Activated CD8-positive, alpha-beta memory T cell treated with anti-CD3 and anti-CD28 coated beads for 1 hour (primary cell): ENCODE measurements around the gene MGAT4C.
"Not testable (repeated sequence)": the region's sequence is repeated elsewhere in the genome, so short reads cannot be mapped to it uniquely, and the experiment has no call there.

Experiments used
- DNase-seq, 2 donors: peaks; one replicate each; pipeline ENCODE4 v3.0.0-alpha.2; 2020; ENCODE audit warnings: low read depth in 1 of 2; ENCODE audit errors: extremely low read depth in 1 of 2

MGAT4C gene

DNA sequence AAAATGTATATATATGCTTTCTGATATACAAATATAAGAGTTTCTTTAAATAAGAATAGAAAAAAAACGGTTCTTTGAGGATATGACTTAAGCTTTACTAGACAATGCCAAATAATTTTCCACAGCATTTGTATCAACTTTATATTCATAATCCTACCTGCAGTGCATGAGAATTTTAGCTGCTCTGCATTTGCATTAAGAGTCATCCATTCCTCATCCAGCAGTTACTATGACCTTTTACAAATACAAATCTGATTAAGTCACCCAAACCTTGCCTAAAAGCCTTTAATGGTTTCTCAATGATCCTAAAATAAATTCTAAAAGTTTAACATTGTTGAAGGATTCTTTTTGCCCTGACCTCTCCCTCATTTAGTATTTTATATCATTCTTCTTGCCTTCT, 116.5 kb downstream of the MGAT4C start:
- no peak for DNase-seq

DNA sequence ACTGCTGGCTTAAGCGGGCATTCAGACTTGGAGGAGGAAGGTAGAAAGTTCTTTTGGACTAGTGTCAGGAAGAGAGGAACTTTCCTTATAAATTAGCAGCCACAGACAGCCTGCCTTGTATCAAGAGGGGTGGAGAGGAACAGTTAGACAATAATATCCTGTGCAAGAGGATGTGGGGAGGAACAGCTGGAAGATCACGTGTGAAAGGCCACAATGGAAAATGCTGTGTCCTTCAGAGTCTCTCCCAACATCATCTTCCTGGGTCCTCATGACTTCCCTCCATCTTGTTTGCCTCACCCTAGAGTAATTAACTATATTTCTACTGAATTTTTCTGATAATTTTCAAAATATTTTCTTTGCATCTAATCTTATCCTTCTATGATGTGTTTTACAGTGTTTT, 117.4 kb downstream of the MGAT4C start:
- DNase-seq, result no peak

DNA sequence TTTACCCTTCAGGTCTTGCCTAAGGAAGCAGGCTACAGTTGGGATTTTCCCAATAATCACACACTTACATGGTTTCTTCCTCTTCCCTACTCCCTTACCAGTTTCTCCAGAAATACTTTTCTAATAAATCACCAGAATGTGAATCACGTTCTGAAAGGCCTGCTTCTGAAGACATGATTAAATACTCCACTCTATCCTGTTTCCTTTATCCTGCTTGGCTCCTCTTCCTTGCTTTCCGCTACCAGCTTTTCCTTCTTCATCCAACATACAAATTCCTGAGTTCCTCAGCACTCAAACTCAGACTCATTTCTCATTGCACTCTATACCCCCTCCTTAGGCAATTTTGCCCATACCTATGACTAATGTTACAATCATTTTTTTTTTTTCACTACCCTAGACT, 118.3 kb downstream of the MGAT4C start:
- DNase-seq, result no peak

DNA sequence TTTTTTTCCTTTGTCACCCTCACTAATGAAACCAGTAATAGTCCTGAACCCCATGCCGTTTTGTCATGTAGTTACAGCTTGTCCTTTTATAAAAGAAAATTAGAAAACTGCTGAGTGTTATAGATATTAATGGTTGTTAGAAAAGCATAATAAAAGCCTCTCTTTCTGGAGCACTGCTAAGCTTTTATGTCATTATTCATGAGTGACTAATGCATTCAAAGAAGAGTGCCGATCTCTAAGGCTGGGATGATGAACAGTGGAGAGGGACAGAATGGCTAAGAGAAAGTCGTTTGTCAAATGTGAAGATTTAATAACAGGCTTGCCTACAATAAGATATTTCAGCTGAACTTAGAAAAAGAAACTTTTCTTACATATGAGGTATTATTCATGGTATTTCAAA, 121.6 kb downstream of the MGAT4C start:
- DNase-seq, result no peak

DNA sequence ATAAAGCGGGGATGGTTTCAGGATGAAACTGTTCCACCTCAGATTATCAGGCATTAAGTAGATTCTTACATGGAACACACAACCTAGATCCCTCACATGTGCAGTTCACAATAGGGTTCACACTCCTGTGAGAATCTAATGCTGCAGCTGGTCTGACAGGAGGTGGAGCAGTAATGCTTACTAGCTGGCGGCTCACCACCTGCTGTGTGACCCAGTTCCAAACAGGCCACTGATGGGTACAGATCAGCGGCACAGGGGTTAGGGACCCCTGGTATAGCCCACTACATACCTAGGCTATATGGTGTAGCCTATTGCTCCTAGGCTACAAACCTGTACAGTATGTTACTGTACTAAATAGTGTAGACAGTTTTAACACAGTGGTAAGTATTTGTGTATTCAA, 129.3 kb downstream of the MGAT4C start:
- not testable (repeated sequence) for DNase-seq

DNA sequence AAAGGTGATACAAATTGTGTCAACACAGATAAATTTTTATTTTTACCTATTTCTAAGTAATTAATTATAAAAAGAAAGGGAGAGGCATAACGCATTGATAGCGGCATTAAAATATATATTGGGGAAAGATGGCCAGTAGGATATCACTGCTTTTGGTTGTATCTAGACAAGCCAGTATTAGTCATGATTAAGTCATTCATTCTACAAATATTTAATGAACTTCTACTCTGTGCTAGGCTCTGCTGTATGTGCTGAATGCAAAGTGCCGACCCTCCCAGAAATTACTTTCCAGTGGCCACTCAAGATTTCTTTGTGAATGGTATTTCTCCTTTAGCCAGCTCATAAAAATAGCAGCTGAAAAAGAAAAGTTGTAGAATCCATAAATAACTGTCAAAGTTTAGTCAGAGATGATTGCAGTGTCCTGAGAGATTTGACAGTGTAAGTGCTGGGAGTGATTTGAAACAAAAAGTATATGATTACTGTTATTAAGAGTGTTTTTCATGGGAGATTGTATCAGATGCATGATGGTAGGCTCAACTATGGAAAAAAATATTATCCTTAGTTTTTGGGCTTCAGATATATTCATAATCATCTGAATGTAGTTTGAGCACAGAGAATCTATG, 133.2 kb downstream of the MGAT4C start:
- DNase-seq, result no peak

DNA sequence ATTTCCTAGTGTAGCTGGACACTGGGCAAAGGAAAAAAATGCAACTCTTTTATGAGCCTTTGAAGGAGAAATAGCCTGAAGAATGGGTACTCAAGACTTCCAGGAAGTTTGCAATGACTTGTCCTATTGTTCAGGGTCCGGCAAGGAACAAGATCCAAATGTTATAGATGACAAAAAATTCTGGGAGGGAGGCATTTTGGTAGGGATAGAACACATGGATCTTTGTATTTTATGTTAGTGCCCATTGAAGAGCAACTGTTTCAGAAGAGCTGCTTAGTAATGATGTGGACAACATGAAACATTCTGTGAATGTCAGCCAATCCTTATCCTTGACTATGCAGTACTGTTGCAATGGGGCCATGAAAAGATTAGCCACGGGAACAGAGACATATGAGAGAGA, 138.0 kb downstream of the MGAT4C start:
- DNase-seq, result no peak

DNA sequence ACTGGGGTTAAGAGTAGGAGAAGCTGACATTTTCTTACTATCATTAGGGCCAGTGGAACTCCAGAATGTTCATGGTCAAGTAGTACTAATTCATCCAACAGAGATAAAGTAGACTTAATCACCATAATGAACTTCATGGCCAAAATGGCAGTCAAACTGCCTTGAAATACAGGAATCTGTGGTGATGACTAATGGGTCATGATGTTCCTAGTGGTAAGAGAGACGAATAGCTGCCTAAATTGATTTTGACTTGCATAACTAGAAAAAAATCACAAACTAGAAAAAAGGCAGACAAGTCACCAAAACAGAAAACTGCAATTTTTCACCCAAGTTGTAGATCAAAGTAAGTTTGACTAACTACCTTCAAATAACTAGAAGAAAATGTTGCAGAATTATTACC, 138.5 kb downstream of the MGAT4C start:
- no peak for DNase-seq

DNA sequence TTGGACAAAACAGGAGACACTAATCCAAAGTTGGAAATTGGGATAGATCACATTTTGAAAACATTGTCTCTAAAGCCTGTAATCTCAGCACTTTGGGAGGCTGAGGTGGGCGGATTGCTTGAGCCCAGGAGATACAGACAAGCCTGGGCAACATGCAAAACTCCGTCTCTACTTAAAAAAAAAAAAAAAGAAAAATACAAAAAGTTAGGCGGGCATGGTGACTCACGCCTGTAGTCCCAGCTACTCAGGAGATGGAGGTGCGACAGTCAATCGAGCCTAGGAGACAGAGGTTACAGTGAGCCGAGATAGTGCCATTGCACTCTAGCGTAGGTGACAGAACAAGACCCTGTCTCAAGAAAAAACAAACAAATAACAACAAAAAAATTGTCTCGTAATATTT, 152.1 kb downstream of the MGAT4C start:
- no peak for DNase-seq

DNA sequence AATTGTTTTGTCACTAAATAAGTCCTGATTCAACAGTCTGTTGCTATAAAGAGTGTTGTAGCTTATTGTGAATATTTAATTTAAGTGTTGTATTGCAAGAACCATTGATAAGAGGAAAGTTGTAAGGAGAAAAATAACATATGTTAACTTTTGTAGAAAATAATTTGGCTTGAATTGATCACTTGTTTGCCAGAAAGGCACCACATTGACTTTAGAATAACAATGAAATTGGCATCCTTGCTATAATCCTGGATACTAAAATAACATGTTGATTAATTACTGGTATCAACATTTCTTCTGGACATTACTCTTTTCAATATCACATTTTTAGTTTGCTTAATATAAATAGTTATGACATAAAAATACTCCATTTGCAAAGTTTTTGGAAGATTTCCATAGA, 159.0 kb downstream of the MGAT4C start:
- no peak for DNase-seq

DNA sequence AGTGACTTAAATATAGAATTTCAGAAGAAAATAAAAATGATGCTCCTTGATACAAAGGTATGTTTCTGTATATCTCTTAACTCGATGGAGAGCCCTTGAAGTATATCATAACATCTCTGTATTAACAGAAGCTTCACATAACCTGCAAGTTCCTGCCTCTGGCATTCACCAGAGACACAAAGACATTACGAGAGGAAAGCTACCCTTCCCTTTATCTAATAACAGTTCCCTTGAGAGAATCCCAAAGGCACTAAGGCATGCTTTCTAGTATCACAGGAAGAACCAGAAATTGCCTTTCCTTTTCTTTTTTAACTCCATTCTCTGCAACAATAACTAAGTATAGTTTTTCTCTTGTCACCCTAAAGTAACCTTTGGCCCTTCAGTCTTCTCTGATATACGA, 164.5 kb downstream of the MGAT4C start:
- DNase-seq, result no peak

DNA sequence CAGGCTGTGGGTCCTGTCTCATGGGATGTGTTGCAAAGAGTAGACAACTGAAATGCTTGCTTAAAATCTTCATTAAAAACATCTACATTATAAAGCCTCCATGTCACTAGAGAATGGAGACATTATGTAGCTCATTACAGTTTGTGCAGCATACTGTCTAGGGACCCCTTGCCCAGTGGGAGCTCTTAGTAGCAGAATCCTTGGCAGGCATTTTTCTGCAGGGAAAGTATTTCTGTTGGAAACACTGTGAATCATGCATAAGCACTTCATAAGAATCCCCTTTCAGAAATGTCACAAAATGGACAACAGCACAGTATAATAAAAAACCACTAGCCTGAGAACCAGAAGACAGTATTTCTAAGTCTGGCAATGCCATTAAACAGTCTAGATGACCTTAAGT, 174.3 kb downstream of the MGAT4C start:
- DNase-seq, result no peak

DNA sequence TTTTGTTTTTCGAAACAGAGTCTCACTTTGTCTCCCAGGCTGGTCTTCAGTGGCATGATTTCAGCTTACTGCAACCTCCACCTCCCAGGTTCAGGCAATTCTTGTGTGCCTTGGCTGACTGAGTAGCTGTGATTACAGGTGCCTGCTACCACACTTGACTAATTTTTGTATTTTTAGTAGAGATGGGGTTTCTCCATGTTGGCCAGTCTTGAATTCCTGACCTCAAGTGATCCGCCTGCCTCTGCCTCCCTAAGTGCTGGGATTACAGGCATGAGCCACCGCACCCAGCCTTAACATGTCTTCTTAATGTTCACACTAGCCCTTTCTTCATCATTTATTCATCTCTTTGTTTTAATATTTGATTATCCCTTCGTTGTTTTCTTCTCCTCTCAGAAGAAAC, 197.1 kb downstream of the MGAT4C start:
- not testable (repeated sequence) for DNase-seq

DNA sequence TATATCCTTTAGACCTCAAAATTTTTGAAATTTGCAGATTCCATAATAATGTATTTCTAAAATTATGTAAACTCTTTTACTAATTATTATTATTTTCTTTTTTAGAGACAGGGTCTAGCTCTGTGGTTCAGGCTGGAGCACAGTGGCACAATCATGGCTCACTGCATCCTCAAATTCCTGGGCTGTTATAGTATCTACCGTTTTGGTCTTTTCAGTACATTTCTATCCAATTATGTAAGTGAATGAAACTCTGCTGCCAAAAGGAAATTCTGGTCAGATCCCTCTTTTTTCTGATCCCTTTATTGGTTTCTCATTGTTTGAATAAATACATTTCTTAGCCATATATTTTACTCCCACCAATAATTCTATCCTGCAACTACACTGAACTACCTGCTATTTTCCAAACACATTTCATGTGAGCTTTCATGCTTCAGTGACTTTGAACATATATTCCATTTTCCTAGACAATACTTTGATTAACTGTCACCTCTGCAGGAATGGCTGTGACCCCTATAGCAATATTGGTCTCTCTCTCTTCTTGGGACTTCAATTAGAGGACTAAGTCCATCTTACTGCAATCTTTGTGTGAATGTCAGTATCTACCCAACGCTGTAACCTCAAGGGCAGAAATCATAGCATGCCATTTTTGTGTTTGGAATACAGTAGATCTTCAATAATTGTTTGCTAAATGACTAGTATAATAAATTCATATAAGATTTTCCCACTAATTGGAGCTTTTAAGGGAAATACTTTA, 198.9 kb downstream of the MGAT4C start:
- no peak for DNase-seq

DNA sequence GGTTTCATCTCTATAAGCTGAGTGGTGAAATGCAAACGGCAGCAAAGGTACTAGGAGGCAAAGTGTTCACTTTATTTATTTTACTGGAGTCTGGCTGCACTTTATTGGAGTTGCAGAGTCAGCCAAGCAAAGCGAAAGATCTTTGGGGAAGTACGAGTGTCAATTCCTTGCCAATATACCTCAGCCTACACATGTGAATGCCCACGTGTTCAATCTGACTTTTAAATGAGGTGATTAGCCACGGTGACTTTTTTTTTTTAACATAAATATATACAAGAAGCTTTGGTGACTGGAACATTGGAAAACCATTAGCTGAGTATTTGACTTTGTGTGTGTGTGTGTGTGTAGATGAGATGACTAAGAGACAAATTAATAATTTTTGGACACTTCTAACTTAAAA, 203.3 kb downstream of the MGAT4C start:
- DNase-seq, result no peak

DNA sequence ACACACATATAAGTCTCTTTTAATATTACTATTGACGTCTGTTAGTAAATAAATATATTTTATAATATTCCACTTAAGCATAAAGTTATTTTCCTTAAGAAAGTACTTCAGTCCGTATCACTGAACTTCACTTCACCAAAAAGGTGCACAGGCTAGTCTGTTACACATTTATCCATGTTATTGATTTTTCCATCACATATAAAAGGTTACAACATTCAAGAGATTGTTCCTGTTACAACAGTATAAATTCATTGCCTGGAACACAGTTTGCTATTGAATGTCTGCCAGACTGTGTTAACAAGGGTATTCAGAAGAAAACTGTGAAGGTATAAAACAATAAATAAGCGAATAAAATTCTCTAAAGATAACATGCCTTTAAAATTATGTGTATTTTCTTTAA, 206.2 kb downstream of the MGAT4C start:
- no peak for DNase-seq

DNA sequence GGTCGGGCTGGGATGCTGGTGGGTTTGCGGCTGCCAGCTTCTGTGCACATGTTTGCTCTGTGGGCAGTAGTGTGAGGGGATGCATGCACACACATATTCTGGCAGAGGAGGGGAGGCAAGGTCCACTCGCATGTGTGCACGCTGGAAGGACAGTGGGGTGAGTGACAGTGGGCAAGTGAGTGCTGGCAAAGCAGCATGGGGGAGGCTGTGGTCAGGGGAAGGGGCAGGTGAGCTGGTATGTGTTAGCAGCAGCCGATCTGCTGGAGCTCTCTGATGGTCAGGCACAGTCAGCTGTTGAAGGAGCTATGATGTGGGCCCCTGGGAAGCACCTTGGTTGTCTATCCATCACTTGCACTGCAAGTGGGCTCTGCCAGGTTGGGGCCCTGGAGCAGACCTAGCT, 211.8 kb downstream of the MGAT4C start:
- DNase-seq, result no peak

DNA sequence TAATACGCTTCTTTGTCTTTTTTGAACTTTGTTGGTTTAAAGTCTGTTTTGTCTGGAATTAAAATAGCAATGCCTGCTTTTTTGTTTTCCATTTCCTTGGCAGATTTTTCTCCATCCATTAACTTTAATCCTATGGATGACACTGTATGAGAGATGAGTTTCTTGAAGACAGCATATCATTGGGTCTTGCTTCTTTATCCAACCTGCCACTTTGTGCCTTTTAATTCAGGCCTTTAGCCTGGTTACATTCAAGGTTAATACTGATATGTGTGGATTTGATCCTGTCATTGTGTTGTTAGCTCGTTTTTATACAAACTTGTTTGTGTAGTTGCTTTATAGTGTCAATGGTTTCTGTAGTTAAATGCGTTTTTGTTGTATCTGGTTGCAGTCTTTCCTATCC, 214.1 kb downstream of the MGAT4C start:
- no peak for DNase-seq

DNA sequence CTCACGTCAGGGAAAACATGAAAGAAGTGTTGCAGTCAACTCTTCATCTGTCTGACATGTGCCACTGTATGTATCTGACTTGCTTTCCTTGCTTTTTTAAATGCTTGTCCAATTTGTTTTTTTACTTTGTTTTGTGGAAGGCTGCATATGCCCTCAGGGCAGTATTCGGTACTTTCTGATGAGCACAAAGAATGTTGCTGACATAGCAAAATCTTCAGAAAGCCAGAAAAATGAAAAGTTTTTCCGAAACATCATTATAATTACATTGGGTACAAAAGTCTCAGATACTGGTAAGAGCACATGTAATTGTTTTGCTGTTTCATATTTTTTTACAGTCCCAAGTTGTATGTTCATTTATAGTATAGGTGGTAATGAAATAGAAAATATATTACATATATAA, 237.8 kb downstream of the MGAT4C start:
- no peak for DNase-seq

DNA sequence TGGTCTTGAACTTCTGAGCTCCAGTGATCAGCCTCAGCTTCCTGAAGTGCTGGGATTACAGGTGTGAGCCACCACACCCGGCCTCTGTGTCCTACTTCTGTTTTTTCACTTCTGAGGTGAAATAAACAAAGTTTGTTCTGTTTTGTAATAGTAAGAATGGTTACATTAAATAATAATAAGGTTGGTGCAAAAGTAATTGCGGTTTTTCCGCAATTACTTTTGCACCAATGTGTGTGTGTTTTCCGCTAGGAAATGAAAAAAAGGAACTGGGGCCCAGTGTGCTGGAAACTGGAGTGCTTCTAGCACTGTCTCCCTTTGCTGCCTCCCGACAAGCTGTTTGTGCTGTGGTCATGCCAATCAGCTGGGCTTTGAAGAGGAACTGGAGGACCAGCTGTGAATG, 241.2 kb downstream of the MGAT4C start:
- DNase-seq, result no peak

DNA sequence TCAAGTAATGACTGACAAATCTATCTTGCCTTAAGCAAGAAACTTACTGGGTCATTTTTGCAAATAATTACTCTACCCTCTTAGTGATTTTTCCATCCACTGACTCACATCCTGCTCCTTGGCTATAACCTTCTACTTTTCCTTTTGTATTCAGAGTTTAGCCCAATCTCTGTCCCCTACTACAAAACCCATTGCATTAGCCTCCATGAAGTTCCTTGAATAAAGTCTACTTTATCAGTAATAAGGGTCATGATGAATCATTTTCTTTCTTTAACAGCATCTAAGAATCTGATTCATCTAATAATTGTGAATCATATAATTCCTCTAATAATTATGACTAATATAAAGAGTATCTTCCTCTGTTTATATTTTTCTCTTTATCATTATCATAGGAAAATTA, 249.5 kb downstream of the MGAT4C start:
- DNase-seq, result no peak

DNA sequence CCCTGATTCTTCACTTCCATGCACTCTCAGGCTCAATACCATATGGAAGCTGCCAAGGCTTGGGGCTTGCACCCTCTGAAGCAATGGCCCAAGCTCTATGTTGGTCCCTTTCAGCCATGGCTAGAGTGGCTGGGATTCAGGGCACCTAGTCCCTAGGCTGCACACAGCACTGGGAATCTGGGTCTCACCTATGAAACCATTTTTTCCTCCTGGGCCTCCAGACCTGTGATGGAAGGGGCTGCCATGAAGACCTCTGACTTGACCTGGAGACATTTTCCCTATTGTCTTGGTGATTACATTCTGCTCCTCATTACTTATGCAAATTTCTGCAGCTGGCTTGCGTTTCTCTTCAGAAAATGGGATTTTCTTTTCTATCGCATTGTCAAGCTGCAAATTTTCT, 258.1 kb downstream of the MGAT4C start:
- DNase-seq, result no peak

DNA sequence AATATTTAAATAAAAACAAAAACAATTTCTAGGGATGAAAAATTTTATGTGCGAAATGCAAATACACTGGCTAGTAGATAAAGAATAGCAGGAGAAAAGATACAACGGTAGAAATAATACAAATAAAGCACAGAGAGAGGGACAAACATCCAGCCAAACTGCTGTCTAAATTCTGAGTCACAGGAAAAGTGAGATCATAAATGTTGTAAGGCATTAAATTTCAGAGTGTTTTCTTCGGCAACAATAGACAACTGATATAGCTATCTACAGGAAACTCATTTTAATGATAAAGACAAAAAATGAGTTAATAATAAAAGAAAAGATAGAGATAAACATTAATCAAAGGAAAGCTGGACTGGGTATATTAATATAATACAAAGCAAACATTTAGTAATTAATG, 259.9 kb downstream of the MGAT4C start:
- no peak for DNase-seq
